Endothelial cell of umbilical vein (primary cell): ENCODE data around the gene ZNF516. TPM values are rescaled to one million over a fixed set of nuclear protein-coding genes. Genes with fewer than 3 reads are reported as not detected.
"Not testable (repeated sequence)": the region's sequence is repeated elsewhere in the genome, so short reads cannot be mapped to it uniquely, and the experiment has no call there.

Experiments used
- BruUV-seq: library from RNA; stranded (reverse); fragments of 400-500 nt; replicated peaks from 2 replicates; lab custom pipeline; 2021; lab: Mats Ljungman, UMichigan
- CTCF ChIA-PET: fragments of 300-600, 350-600 bp; sonication (Branson Sonifier 250); formaldehyde crosslinking; loops from one replicate; lab custom pipeline; 2021; ENCODE audit warnings: antibody characterized with exemption, inconsistent platforms; lab: Charles Lee
- POLR2A ChIA-PET: fragments of 300-600, 350-600 bp; sonication (Branson Sonifier 250); formaldehyde crosslinking; loops from one replicate; lab custom pipeline; 2021; ENCODE audit warnings: antibody characterized with exemption, inconsistent platforms; lab: Charles Lee
- DNase-seq: peaks from one replicate; pipeline ENCODE4 v3.0.0-alpha.2; 2011; ENCODE audit warnings: low read depth, low spot score
- FAIRE-seq: peaks from 2 replicates; lab custom pipeline; 2011; peaks lifted over from hg19 to GRCh38; lab: Jason Lieb, UNC
- H2AFZ ChIP-seq: 2 replicates; pipeline ENCODE4 v1.6.0; 2012; ENCODE audit warnings: low read depth, low read length, control low read depth, inconsistent platforms
- H3K27ac ChIP-seq: 2 replicates; pipeline ENCODE4 v1.5.1; 2011; ENCODE audit warnings: low read depth, mild to moderate bottlenecking, control low read depth, low read length, moderate library complexity; ENCODE audit not compliant: insufficient read depth
- H3K27me3 ChIP-seq, 2 experiments: 2 replicates each; pipeline versions ENCODE4 v1.6.0 to v1.6.1; 2011; ENCODE audit warnings: low read length in 2 of 2, mixed read lengths in 1 of 2; ENCODE audit not compliant: control insufficient read depth in 2 of 2, insufficient read depth in 2 of 2
- H3K36me3 ChIP-seq, 2 experiments: 2 replicates in 1 of 2; 3 replicates in 1 of 2; pipeline ENCODE4 v1.5.1; 2011; ENCODE audit warnings: low read length in 2 of 2, mild to moderate bottlenecking in 1 of 2, moderate library complexity in 1 of 2; ENCODE audit not compliant: control insufficient read depth in 2 of 2, insufficient read depth in 2 of 2; ENCODE audit errors: extremely low read depth in 1 of 2
- H3K4me1 ChIP-seq: 3 replicates; pipeline ENCODE4 v1.5.1; 2011; ENCODE audit warnings: mild to moderate bottlenecking, low read length; ENCODE audit not compliant: control insufficient read depth, insufficient read depth; ENCODE audit errors: extremely low read depth
- H3K4me2 ChIP-seq: 2 replicates; pipeline ENCODE4 v1.6.1; 2011; ENCODE audit warnings: low read length, control low read depth, mixed read lengths; ENCODE audit not compliant: insufficient read depth
- H3K4me3 ChIP-seq, 3 experiments: fragments of 200-600 bp in 1 of 3; sonication (generic), shearing (Covaris generic) in 1 of 3; replicated peaks in 1 of 3; 2 replicates each; pipeline ENCODE4 v1.5.1; 2011 to 2016; ENCODE audit warnings: control low read depth in 3 of 3, low read length in 3 of 3, mild to moderate bottlenecking in 2 of 3, inconsistent platforms in 1 of 3, low read depth in 1 of 3, moderate library complexity in 1 of 3; ENCODE audit not compliant: insufficient read depth in 1 of 3
- H3K79me2 ChIP-seq: 2 replicates; pipeline ENCODE4 v1.6.0; 2012; ENCODE audit warnings: low read length, inconsistent platforms; ENCODE audit not compliant: control insufficient read depth, insufficient read depth
- H3K9ac ChIP-seq: replicated peaks from 2 replicates; pipeline ENCODE3; 2011; ENCODE audit warnings: low read length, control low read depth; ENCODE audit not compliant: insufficient read depth; ENCODE audit errors: extremely low read depth
- H3K9me1 ChIP-seq: replicated peaks from 3 replicates; pipeline ENCODE4 v1.6.0; 2011; ENCODE audit warnings: mild to moderate bottlenecking, low read length; ENCODE audit not compliant: control insufficient read depth, insufficient read depth; ENCODE audit errors: extremely low read depth
- H3K9me3 ChIP-seq: replicated peaks from 2 replicates; pipeline ENCODE4 v1.5.1; 2012; ENCODE audit warnings: low read length, inconsistent platforms; ENCODE audit not compliant: control insufficient read depth, insufficient read depth
- H4K20me1 ChIP-seq: replicated peaks from 2 replicates; pipeline ENCODE3; 2011; ENCODE audit warnings: mild to moderate bottlenecking, low read length; ENCODE audit not compliant: control insufficient read depth, insufficient read depth; ENCODE audit errors: extremely low read depth
- CTCF ChIP-seq, 2 donors: IDR thresholded peaks; 1 replicate in 1 of 2; 2 replicates in 1 of 2; pipeline ENCODE4 v1.5.1; 2011; ENCODE audit warnings: low read length in 2 of 2, mild to moderate bottlenecking in 2 of 2, moderate library complexity in 2 of 2, control low read depth in 1 of 2, inconsistent platforms in 1 of 2, low read depth in 1 of 2; ENCODE audit not compliant: insufficient read depth in 1 of 2; ENCODE audit errors: extremely low read depth in 1 of 2
- EZH2 ChIP-seq: IDR thresholded peaks from 2 replicates; pipeline ENCODE4 v1.6.1; 2012; ENCODE audit warnings: borderline replicate concordance, low read depth, mild to moderate bottlenecking, moderate library complexity, low read length, inconsistent platforms; ENCODE audit not compliant: severe bottlenecking
- FOS ChIP-seq: IDR thresholded peaks from 2 replicates; pipeline ENCODE4 v1.6.1; 2011; ENCODE audit warnings: mild to moderate bottlenecking, low read length, moderate library complexity, borderline replicate concordance; ENCODE audit not compliant: insufficient read depth
- GATA2 ChIP-seq: IDR thresholded peaks from 2 replicates; pipeline ENCODE4 v1.7.0; 2011; ENCODE audit warnings: low read depth, mild to moderate bottlenecking, moderate library complexity, mixed read lengths, low read length; ENCODE audit not compliant: insufficient read length, insufficient read depth
- JUN ChIP-seq: IDR thresholded peaks from 2 replicates; pipeline ENCODE4 v1.6.1; 2011; ENCODE audit warnings: borderline replicate concordance, low read depth; ENCODE audit not compliant: insufficient read length, insufficient read depth
- MAX ChIP-seq: IDR thresholded peaks from 2 replicates; pipeline ENCODE4 v1.6.1; 2011; ENCODE audit not compliant: insufficient read depth, insufficient read length
- MYC ChIP-seq: IDR thresholded peaks from one replicate; pipeline ENCODE4 v1.6.1; 2011; ENCODE audit warnings: mild to moderate bottlenecking, low read depth, low read length
- POLR2A ChIP-seq: IDR thresholded peaks from 2 replicates; pipeline ENCODE4 v1.6.1; 2012; ENCODE audit warnings: low read depth, mild to moderate bottlenecking, control low read depth, low read length
- POLR2AphosphoS5 ChIP-seq: IDR thresholded peaks from 2 replicates; pipeline ENCODE4 v1.6.1; 2012; ENCODE audit warnings: low read depth, mild to moderate bottlenecking, control low read depth, low read length, moderate library complexity; ENCODE audit not compliant: insufficient read depth
- dilution Hi-C: fragments of 300-500 bp; cut with MboI; formaldehyde crosslinking; loops from one replicate; pipeline ENCODE4 v1.15.0; 2019; ENCODE audit warnings: low sequenced_read_pairs; ENCODE audit not compliant: extremely low pct_ligation_motif_present
- intact Hi-C: fragments of 100-400 bp; cut with micrococcal nuclease; formaldehyde crosslinking; loops from one replicate; pipeline ENCODE4 v1.10.0; 2022
- polyA plus RNA-seq, 4 experiments: library from polyadenylated mRNA; depleted of rRNA in 3 of 4; stranded (reverse) in 3 of 4; unstranded in 1 of 4; fragments of >200 nt; gene quantifications; 2 replicates each; pipeline versions ENCODE4 v1.2.1 to v1.2.3, GENCODE V29; 2011 to 2012; ENCODE audit warnings: missing spikeins in 1 of 4
- total RNA-seq: library from RNA; stranded (reverse); gene quantifications from 2 replicates; pipeline ENCODE4 v1.2.3, GENCODE V29; 2021

The ZNF516 gene
- total and polyA plus RNA-seq, 2 donors (not counting 3 experiments of a cell fraction or from before 2014, with no cell fraction given) = 3.6 to 19.1 TPM

GRCh38 chr18:76537621-76538020, 42.6 kb upstream of the ZNF516 start:
- H3K4me3 ChIP-seq = no peak overlapping the region
- ChIA-PET POLR2A (no interaction called here), CTCF (no interaction called here)
- H3K4me1 ChIP-seq = no peaks in the 10 kb centered on the region
- no peaks in the 10 kb centered on the region for H3K9me1 ChIP-seq
- H3K36me3 ChIP-seq = no peaks in the 10 kb centered on the region
- H3K27me3 ChIP-seq = no peaks in the 10 kb centered on the region
- BruUV-seq = no TSS peak
- DNase-seq (no peak), FAIRE-seq (no peak)
- H3K4me2 ChIP-seq = no peak overlapping the region
- intact Hi-C loops = no loop called here
- H3K9me3 ChIP-seq = no peaks in the 10 kb centered on the region
- no peaks in the 10 kb centered on the region for H3K79me2 ChIP-seq
- no peak overlapping the region for H3K27ac ChIP-seq
- H3K9ac ChIP-seq = no peak overlapping the region
- dilution Hi-C loops = no loop called here
- H2AFZ ChIP-seq = no peak overlapping the region
- H4K20me1 ChIP-seq = no peaks in the 10 kb centered on the region
- TF ChIP-seq JUN (no peak), POLR2AphosphoS5 (no peak), EZH2 (no peak), POLR2A (no peak), GATA2 (no peak), CTCF (IDR thresholded peaks at IDR 0.05; ENCODE audit: extremely low read depth in 1 of 2, insufficient read depth in 1 of 2, low read depth in 1 of 2, low read length in 2 of 2) (no peak), FOS (no peak), MAX (no peak), MYC (no peak)

- H3K9me3 ChIP-seq, H3K9me1 ChIP-seq, DNase-seq, CTCF ChIA-PET, H3K4me3 ChIP-seq, H3K79me2 ChIP-seq, H3K9ac ChIP-seq, FAIRE-seq, H2AFZ ChIP-seq, H3K4me2 ChIP-seq, H3K36me3 ChIP-seq, POLR2A ChIA-PET, H3K27me3 ChIP-seq, BruUV-seq, H3K4me1 ChIP-seq, intact Hi-C loops, H4K20me1 ChIP-seq, H3K27ac ChIP-seq, dilution Hi-C loops: not testable (repeated sequence)
These were observed 41.6 kb upstream of the ZNF516 start for GRCh38 chr18:76536593-76536992.
